NCI-H2029 (cell line): ENCODE results near the gene CCDC51.
A peak's percentile ranks its signal among the peaks of the same experiment; 100 is the strongest.

Experiments used
- DNase-seq: peaks from one replicate; lab custom pipeline; 2025; lab: John Stamatoyannopoulos, UW

Gene CCDC51

DNA sequence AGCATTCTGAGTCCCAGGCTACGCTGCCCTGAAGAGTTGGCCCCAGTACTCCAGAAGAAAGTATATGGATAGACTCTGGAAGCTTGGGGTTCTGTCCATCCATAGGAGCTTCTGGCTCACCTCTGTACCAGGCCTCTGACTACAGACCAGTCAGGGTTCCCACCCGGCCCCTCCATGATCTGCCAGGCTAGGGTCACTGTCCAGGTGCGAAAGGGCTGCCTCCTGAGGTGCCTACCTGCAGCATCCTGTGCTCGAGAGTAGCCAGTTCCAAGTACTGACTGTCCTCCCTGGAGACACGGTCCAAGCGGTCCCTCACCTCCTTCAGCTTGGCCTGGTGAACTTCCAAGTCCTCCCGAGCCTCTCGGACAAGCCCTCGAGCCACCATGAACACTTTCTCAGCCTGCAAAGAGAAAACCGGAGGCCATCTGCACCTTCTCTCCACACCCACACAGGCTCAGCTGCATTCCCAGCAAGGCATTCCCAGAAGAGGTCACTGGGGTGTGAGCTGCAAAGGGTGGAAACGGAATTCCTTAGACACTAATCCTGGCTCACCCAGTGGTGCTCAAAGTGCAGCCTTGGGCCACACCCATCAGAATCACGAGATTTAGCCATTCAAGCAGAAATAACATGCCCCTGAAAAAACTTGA is 6.3 kb downstream of the CCDC51 start:
- no peak for DNase-seq

GRCh38 chr3:48432411-48433371 is 7.2 kb downstream of the CCDC51 start:
- no peak for DNase-seq

- no peak for DNase-seq
Observed at GRCh38 chr3:48431224-48432029, 8.5 kb downstream of the CCDC51 start.

- no peak for DNase-seq
Observed at GRCh38 chr3:48430708-48431101, 9.2 kb downstream of the CCDC51 start.

GRCh38 chr3:48429960-48430707 is 9.8 kb downstream of the CCDC51 start, which contains the start of gene PLXNB1:
Gene PLXNB1 (minus strand): TSS chr3:48430086. CDS start chr3:48424611, 5,475 bp downstream.
- peak; percentile 70 for DNase-seq

DNA sequence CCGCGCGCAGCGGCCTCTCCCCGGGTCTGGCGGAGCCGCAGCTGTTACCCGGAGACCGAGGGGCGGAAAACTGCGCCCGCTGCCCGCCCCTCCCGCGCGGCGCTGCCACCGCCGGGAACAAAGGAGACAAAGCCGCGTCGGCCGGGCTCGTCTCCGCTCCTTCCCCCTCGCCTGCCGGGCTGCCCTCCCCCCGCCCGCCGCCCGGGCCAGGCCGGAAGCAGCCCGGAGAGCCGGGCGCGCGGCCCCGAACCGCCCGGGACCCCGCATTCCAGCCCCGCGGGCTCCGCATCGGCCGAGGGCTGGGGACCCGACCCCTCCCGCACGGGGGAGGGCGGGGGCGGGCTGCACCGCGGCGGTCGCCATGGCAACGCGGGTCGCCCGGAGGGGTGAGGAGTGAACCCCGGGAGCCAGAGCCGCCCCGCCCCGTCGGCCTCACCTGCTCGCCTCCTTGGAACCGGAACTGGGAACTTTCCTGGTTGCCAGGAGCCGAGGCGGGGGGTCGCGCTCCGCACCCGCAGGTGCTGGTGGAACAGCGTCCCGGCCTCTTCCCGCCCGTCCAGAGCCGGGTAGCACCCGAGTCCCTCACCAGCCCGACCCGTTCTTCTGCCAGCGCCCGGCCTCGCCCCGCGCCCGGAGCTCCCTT is 10.5 kb downstream of the CCDC51 start:
- peak; percentile 33 for DNase-seq

GRCh38 chr3:48428572-48429316 is 11.2 kb downstream of the CCDC51 start:
- DNase-seq, result no peak

DNA sequence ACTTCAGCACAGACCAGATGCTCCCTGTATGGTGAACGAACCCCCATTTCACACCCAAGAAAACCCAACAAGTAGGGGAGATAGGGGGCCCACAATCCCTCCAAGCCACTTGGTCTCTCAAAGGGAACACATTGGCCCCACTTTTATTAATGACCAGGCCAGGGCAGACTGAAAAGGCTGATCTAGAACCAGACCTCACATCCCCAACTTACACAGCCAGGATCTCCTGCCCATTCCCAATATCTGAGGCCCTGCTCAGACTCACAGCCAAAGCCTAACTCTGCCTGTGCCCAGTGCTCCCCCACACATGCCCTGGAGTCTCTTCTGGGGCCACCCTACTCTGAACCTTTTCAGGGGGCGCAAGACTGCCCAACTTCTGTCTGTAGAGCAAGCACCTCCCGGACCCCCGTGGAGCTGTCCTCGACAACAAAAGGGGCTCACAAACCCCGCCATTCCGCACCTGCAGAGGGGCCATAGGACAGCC is 11.8 kb downstream of the CCDC51 start:
- DNase-seq, result no peak

DNA sequence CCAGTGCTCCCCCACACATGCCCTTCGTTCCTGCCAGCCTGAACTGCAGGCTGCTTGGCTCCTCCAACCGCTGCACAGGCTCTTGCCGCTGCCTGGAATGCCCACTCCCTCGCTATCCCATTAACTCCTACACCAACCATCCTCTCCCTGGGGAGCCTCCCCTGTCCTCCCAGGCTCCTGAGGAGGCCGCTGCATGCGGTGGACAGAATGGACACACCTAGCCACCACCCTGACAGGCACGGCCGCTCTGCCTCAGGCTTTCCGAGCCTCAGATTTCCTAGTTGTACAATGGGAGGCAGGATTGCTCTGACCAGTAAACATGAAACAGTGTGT is 12.3 kb downstream of the CCDC51 start:
- no peak for DNase-seq

DNA sequence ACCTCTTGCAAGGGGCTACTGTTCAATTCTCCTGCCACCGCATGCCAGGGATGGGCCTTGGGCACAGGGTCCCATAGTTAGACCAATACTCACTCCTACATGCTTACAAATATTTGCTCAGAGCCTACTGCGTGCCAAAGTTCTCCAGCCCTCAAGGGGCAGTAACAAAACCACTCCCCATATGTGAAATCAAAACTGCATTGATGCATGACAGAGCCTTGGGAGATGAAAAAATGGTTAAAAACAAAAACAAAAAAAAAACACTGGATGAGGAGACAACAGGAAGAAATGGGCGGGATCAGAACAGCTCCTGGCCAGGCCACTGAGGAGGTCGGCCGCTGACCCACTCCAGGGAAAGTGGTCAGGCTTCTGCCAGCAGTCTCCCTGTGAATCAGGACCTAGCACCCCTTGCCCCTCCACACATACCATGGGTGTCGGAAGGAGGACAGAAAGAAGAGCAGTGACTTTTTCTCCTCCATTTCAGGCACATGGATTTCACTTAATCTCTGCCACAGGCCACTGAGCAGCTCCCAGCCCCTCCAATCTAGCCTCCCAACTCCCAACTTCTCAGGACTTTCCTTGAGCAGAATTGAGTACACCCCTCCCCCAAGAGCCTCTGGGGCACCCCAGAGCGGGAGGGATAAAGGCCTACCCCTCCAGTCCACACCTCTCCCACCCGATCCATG is 12.8 kb downstream of the CCDC51 start:
- no peak for DNase-seq

- no peak for DNase-seq
Observed at GRCh38 chr3:48426401-48426909, 13.5 kb downstream of the CCDC51 start.

DNA sequence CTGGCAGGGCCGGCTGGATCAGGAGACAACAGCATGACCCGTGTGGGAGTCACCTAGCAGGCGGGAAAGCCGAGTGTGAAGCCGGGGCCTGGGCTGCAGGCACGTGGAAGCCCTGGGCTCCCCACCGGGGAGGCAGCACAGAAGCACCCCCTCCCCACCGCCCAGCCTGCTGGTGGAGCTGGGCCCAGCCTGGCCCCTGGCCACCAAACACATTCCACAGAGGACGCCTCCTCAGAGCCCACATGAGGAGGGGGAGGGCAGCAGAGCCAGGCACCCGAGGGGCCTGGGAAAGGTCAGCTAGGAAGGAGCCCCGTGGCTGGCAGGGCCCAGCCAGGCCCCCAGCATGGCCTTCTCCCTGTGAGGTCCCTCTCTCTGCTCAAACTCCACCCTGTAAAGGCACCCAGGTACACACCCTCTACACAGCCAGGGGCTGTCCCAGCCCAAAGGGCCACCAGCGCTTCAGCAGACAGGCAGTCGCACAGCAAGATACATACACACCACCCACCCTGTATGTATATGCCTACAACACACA is 14.6 kb downstream of the CCDC51 start:
- DNase-seq, result no peak

- no peak for DNase-seq
Observed at GRCh38 chr3:48423883-48424695, 15.8 kb downstream of the CCDC51 start.

DNA sequence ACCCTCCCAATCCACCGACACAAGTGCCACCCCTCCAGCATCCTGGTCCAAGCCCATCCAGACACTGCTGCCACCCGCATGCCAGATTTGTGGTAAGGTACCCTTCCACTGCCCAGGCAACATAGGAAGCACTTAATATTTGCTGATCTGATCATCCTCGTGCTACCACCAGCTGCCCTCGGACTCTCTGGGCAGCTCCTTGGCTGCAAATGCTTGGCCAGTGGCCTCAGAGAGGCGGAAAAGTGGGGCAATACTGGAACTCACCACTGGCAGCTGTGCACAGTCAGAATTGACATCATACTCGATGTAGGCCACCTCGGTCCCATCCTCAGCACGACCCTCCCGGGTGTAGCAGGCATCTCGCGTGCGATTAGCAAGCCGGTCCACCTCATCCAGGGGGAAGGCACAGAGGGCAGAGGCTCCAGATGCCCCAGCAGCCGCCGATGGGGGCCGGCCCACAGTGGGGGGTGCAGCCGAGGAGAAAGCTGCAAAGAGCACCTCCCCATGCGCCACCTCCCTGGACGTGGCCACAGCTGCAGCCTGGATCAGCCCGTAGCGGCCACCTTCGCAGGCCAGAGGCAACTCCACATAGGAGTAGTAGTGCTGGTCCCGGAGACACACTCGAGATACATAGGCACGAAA is 16.6 kb downstream of the CCDC51 start:
- no peak for DNase-seq

- DNase-seq, result no peak
Observed at GRCh38 chr3:48422681-48423080, 17.2 kb downstream of the CCDC51 start.

GRCh38 chr3:48422272-48422671 is 17.6 kb downstream of the CCDC51 start:
- DNase-seq, result no peak

DNA sequence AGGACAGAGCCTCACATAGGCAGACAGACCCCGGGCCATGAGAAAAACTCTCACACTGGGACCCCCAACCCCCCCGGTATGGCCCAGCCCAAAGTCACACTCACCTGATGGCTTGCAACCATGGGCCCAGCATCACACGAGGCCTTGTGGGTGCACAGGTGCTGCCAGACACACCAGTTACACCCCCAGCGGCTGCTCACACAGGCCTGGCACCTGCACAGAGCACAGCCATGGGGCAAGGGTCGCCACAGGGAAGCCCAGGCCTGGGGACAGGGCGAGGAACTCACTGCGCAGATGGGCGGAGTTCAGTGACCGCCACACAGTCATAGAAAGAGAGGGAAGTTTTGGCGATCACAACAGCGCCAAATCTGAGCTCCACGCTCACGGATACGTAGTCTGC is 19.4 kb downstream of the CCDC51 start:
- no peak for DNase-seq

DNA sequence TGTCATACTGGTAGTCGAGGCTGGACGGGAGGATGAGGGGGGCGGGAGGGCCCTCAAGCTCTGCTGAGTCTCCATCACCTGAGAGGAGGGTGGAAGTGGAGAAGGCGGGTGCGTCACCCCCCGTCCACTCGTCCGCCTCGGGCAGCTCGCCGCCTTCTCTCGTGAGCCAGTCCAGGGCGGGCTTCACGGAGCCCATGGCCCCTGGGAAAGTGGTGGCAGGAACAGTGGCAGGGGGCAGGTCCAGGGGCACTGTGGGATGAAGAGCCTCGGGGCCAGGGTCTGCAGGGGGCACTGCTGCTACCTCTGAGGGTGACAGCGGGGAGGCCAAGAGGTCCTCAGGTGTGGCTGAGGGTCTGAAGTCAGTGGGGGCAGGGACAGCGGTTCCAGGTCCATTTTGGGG is 20.3 kb downstream of the CCDC51 start:
- no peak for DNase-seq
